HEK293 (cell line): ENCODE data around the gene GTF3C5.

ENCODE experiments used
- CTCF ChIP-seq: fragments of 450-650 bp; formaldehyde crosslinking; IDR thresholded peaks from 2 replicates; pipeline ENCODE4 v1.5.1; 2016; ENCODE audit warnings: missing biosample characterization, missing genetic modification characterization
- PBX3 ChIP-seq: sonication (generic); formaldehyde crosslinking; IDR thresholded peaks from 2 replicates; pipeline ENCODE4 v1.8.1; 2022; ENCODE audit warnings: mild to moderate bottlenecking, moderate library complexity, missing genetic modification reagents
- REST ChIP-seq: fragments of 450-650 bp; formaldehyde crosslinking; IDR thresholded peaks from 2 replicates; pipeline ENCODE4 v1.5.1; 2016; ENCODE audit warnings: missing biosample characterization, missing genetic modification characterization
- TCF7L2 ChIP-seq: IDR thresholded peaks from 2 replicates; pipeline ENCODE4 v1.6.1; 2011; ENCODE audit warnings: low read depth, mild to moderate bottlenecking, inconsistent platforms, low read length, moderate library complexity, borderline replicate concordance
- WT1 ChIP-seq: fragments of 450-650 bp; formaldehyde crosslinking; IDR thresholded peaks from 2 replicates; pipeline ENCODE4 v1.5.1; 2016; ENCODE audit warnings: missing biosample characterization, missing genetic modification characterization
- ZBTB7A ChIP-seq: fragments of 450-650 bp; formaldehyde crosslinking; IDR thresholded peaks from 2 replicates; pipeline ENCODE4 v1.5.1; 2016; ENCODE audit warnings: low read depth, missing biosample characterization, missing genetic modification characterization
- ZNF132 ChIP-seq: fragments of 450-650 bp; formaldehyde crosslinking; IDR thresholded peaks from 2 replicates; pipeline ENCODE4 v1.5.1; 2017; ENCODE audit warnings: missing biosample characterization, missing genetic modification characterization, borderline replicate concordance
- ZNF280D ChIP-seq: fragments of 450-650 bp; formaldehyde crosslinking; IDR thresholded peaks from 2 replicates; pipeline ENCODE4 v1.5.1; 2016; ENCODE audit warnings: missing biosample characterization, missing genetic modification characterization
- ZNF37A ChIP-seq: fragments of 450-650 bp; IDR thresholded peaks from 2 replicates; pipeline ENCODE4 v1.5.1; 2018; ENCODE audit warnings: missing biosample characterization, missing genetic modification characterization
- ZNF747 ChIP-seq: fragments of 450-650 bp; formaldehyde crosslinking; IDR thresholded peaks from 2 replicates; pipeline ENCODE4 v1.5.1; 2016; ENCODE audit warnings: missing biosample characterization, missing genetic modification characterization

GRCh38 chr9:133030317-133031129, at the start of gene GTF3C5:
- no peak for TF ChIP-seq ZNF132
- peak; percentile 83; the same call in 1 of the 2 replicates for TF ChIP-seq ZNF280D (tag by site-specific recombination)
- peak; percentile 75 for TF ChIP-seq REST (tag by site-specific recombination)
- TF ChIP-seq TCF7L2: no peak
- peak; percentile 46 for TF ChIP-seq CTCF (tag by site-specific recombination)
- peak; percentile 87; the same call in 1 of the 2 replicates for TF ChIP-seq PBX3 (CRISPR knock-in tag)
- TF ChIP-seq ZNF747 (tag by site-specific recombination): no peak
- TF ChIP-seq ZNF37A (tag by site-specific recombination): 0 out of 2 replicates have a peak, but pooled peaks have one; percentile 15
- TF ChIP-seq ZBTB7A (tag by site-specific recombination): peak; percentile 98
- TF ChIP-seq WT1: peak; percentile 60; the same call in 1 of the 2 replicates
